IMR-90 (cell line): Measurements from ENCODE around the gene RPN1. TPM values are rescaled to one million over a fixed set of nuclear protein-coding genes. Genes with fewer than 3 reads are reported as not detected.

ENCODE experiments used
- ATAC-seq: fragments of 200-7000 bp; cut with Tn5 transposase; 2 replicates; pipeline ENCODE4 v1.9.1; 2020; ENCODE audit warnings: low read depth, mild to moderate bottlenecking, moderate library complexity
- BruUV-seq: library from RNA; stranded (reverse); fragments of 400-500 nt; replicated peaks from 2 replicates; lab custom pipeline; 2021; lab: Mats Ljungman, UMichigan
- CTCF ChIA-PET: fragments of 300-600 bp; formaldehyde crosslinking; extraction: SDS; loops from one replicate; lab custom pipeline; 2021; ENCODE audit warnings: antibody characterized with exemption; lab: Yijun Ruan, JAX
- POLR2A ChIA-PET: fragments of 300-600 bp; sonication (Branson Sonifier 250); formaldehyde crosslinking; loops from one replicate; lab custom pipeline; 2022; ENCODE audit warnings: antibody characterized with exemption; ENCODE audit not compliant: unreplicated experiment; lab: Charles Lee
- DNase-seq: peaks from one replicate; pipeline ENCODE4 v3.0.0; 2013
- H2AFZ ChIP-seq: replicated peaks from 2 replicates; pipeline ENCODE3; 2013; ENCODE audit warnings: low read length, mild to moderate bottlenecking; ENCODE audit not compliant: poor library complexity
- H2AK5ac ChIP-seq: 2 replicates; pipeline ENCODE4 v1.6.1; 2013; ENCODE audit warnings: low read depth, low read length, inconsistent platforms
- H2AK9ac ChIP-seq: replicated peaks from 2 replicates; pipeline ENCODE3; 2013; ENCODE audit warnings: mild to moderate bottlenecking, low read depth, low read length, moderate library complexity; ENCODE audit not compliant: poor library complexity
- H2BK120ac ChIP-seq: 2 replicates; pipeline ENCODE4 v1.6.1; 2013; ENCODE audit warnings: low read depth, low read length, inconsistent platforms
- H2BK15ac ChIP-seq: 3 replicates; pipeline ENCODE4 v1.6.1; 2013; ENCODE audit warnings: low read depth, low read length, inconsistent platforms
- H2BK20ac ChIP-seq: 2 replicates; pipeline ENCODE4 v1.6.1; 2013; ENCODE audit warnings: low read depth, mild to moderate bottlenecking, inconsistent platforms, low read length, moderate library complexity
- H2BK5ac ChIP-seq: 2 replicates; pipeline ENCODE4 v1.6.1; 2013; ENCODE audit warnings: mild to moderate bottlenecking, low read depth, low read length, inconsistent platforms; ENCODE audit not compliant: poor library complexity, severe bottlenecking
- H3K14ac ChIP-seq: replicated peaks from 2 replicates; pipeline ENCODE4 v1.6.1; 2013; ENCODE audit warnings: low read depth, low read length, inconsistent platforms
- H3K18ac ChIP-seq: 2 replicates; pipeline ENCODE4 v1.6.1; 2013; ENCODE audit warnings: low read depth, low read length, control low read depth
- H3K23ac ChIP-seq: 2 replicates; pipeline ENCODE4 v1.6.1; 2013; ENCODE audit warnings: low read depth, low read length, inconsistent platforms
- H3K27ac ChIP-seq: 2 replicates; pipeline ENCODE4 v1.5.1; 2013; ENCODE audit warnings: mild to moderate bottlenecking, control low read depth, low read length; ENCODE audit not compliant: insufficient read depth
- H3K27me3 ChIP-seq: 2 replicates; pipeline ENCODE4 v1.6.1; 2013; ENCODE audit warnings: low read length; ENCODE audit not compliant: control insufficient read depth, insufficient read depth
- H3K36me3 ChIP-seq: 2 replicates; pipeline ENCODE4 v1.6.1; 2013; ENCODE audit warnings: low read length, mixed read lengths; ENCODE audit not compliant: control insufficient read depth, insufficient read depth
- H3K4ac ChIP-seq: 2 replicates; pipeline ENCODE4 v1.6.1; 2013; ENCODE audit warnings: low read depth, low read length, inconsistent platforms
- H3K4me1 ChIP-seq: 2 replicates; pipeline ENCODE4 v1.6.1; 2013; ENCODE audit warnings: low read length, mixed read lengths; ENCODE audit not compliant: control insufficient read depth, insufficient read depth
- H3K4me2 ChIP-seq: 2 replicates; pipeline ENCODE4 v1.6.1; 2013; ENCODE audit warnings: low read depth, mild to moderate bottlenecking, control low read depth, low read length, moderate library complexity
- H3K4me3 ChIP-seq: 2 replicates; pipeline ENCODE4 v1.5.1; 2013; ENCODE audit warnings: low read depth, mild to moderate bottlenecking, control low read depth, low read length, moderate library complexity; ENCODE audit not compliant: insufficient read depth
- H3K56ac ChIP-seq: 2 replicates; pipeline ENCODE4 v1.6.1; 2013; ENCODE audit warnings: low read length, inconsistent platforms; ENCODE audit not compliant: insufficient read depth; ENCODE audit errors: extremely low read depth
- H3K79me1 ChIP-seq, 2 experiments: 2 replicates each; pipeline ENCODE4 v1.6.1; 2013; ENCODE audit warnings: low read length in 2 of 2, inconsistent platforms in 1 of 2, low read depth in 1 of 2
- H3K9ac ChIP-seq: 2 replicates; pipeline ENCODE4 v1.6.1; 2013; ENCODE audit warnings: low read depth, low read length, control low read depth
- H3K9me1 ChIP-seq: 2 replicates; pipeline ENCODE4 v1.6.1; 2013; ENCODE audit warnings: low read length, inconsistent platforms; ENCODE audit not compliant: insufficient read depth
- H3K9me3 ChIP-seq: 2 replicates; pipeline ENCODE4 v1.6.1; 2013; ENCODE audit warnings: low read length; ENCODE audit not compliant: control insufficient read depth, insufficient read depth
- H4K20me1 ChIP-seq: 2 replicates; pipeline ENCODE4 v1.6.1; 2013; ENCODE audit warnings: low read length, inconsistent platforms; ENCODE audit not compliant: insufficient read depth
- H4K5ac ChIP-seq: 2 replicates; pipeline ENCODE4 v1.6.1; 2013; ENCODE audit warnings: mild to moderate bottlenecking, low read depth, low read length, control low read depth
- H4K8ac ChIP-seq, 2 experiments: 2 replicates each; pipeline ENCODE4 v1.6.1; 2013; ENCODE audit warnings: low read depth in 2 of 2, low read length in 2 of 2, control low read depth in 1 of 2, inconsistent platforms in 1 of 2
- H4K91ac ChIP-seq: 2 replicates; pipeline ENCODE4 v1.6.1; 2013; ENCODE audit warnings: low read depth, low read length, inconsistent platforms; ENCODE audit not compliant: insufficient read depth
- MXI1 ChIP-seq: IDR thresholded peaks from 2 replicates; pipeline ENCODE4 v1.6.1; 2012; ENCODE audit warnings: low read depth, mild to moderate bottlenecking, low read length, moderate library complexity, borderline replicate concordance
- POLR2A ChIP-seq: IDR thresholded peaks from 2 replicates; pipeline ENCODE4 v1.6.1; 2012; ENCODE audit warnings: mild to moderate bottlenecking, low read depth, low read length
- RCOR1 ChIP-seq: IDR thresholded peaks from 2 replicates; pipeline ENCODE4 v1.6.1; 2012; ENCODE audit warnings: mild to moderate bottlenecking, low read length, improper control_type of control experiment; ENCODE audit not compliant: insufficient replicate concordance
- WGBS, 2 experiments: methylation state at CpG; one replicate each; pipeline versions ENCODE4 v1.1.5 to v1.1.7; 2013; ENCODE audit warnings: missing lambda C conversion rate in 2 of 2; ENCODE audit not compliant: insufficient read length in 1 of 2; ENCODE audit errors: extremely low coverage in 2 of 2; 5-methylcytosine and 5-hydroxymethylcytosine counted together
- dilution Hi-C: fragments of 300-500 bp; cut with HindIII; formaldehyde crosslinking; loops from one replicate; pipeline ENCODE4 v1.14.3; 2018; ENCODE audit warnings: low sequenced_read_pairs; ENCODE audit not compliant: unreplicated experiment
- in situ Hi-C: fragments of 300-500 bp; cut with MboI; formaldehyde crosslinking; loops from 3 replicates; pipeline ENCODE4 v1.14.3; 2019; ENCODE audit warnings: low sequenced_read_pairs, inconsistent platforms, mixed read lengths
- intact Hi-C: fragments of 100-400 bp; cut with micrococcal nuclease; formaldehyde crosslinking; loops from 2 replicates; pipeline ENCODE4 v1.10.0; 2022
- polyA plus RNA-seq, 3 experiments: library from polyadenylated mRNA; depleted of rRNA; stranded (reverse); fragments of >200 nt; gene quantifications; 2 replicates each; pipeline ENCODE4 v1.2.3, GENCODE V29; 2012; ENCODE audit warnings: low replicate concordance in 1 of 3
- total RNA-seq: library from RNA; depleted of rRNA; stranded (reverse); fragments of >200 nt; gene quantifications from 2 replicates; pipeline ENCODE4 v1.2.3, GENCODE V29; 2012
- TF ChIP-seq, protein P1 (sequence below): conservative IDR thresholded peaks from 2 replicates; pipeline ENCODE4 v1.5.1; 2012; ENCODE audit warnings: mild to moderate bottlenecking, low read depth, low read length, improper control_type of control experiment

Gene RPN1
- total and polyA plus RNA-seq, 2 of the 4 experiments (the other 2 are of a cell fraction) = 252 to 736 TPM

DNA sequence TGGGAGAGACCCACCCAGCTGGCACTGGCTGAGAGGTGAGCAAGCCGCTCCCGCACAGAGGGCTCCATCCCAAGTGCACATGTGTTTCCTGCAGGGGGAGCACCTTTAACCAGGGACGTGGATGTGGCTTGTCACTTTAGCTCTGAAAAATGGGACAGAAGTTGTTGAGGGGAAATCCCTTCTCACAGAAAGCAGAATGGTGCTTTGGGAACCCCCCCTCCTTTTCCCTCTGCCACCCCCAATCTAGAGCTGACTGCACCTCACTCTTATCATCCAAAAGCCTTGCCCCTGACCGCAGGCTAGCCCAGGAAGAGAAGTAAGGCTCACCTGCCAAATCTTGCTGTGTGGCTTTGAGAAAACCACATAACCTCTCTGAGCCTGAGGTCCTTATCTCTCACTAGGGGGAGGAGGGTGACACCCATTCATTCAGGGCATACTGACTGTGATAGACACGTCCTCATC is 77.9 kb downstream of the RPN1 start:
- CTCF ChIA-PET = interaction anchor here (0.6 to 1.2 kb wide), 5 partner anchors 11 to 395 kb away, joined by 3 to 6 read pairs (median 3); no protein-coding TSS in a partner anchor
- Histone ChIP-seq H4K20me1 (no peaks in the 10 kb centered on the region), H3K14ac (no peak overlapping the region), H3K9ac (no peak overlapping the region), H4K5ac (no peak overlapping the region), H3K9me1 (no peaks in the 10 kb centered on the region), H3K18ac (no peak overlapping the region), H2BK120ac (no peak overlapping the region), H3K4me2 (no peak overlapping the region), H3K36me3 (no peaks in the 10 kb centered on the region), H4K8ac (no peak overlapping the region), H3K9me3 (no peaks in the 10 kb centered on the region), H3K23ac (no peak overlapping the region), H3K4ac (no peak overlapping the region), H2BK20ac (no peak overlapping the region), H3K56ac (no peak overlapping the region), H3K79me1 (no peaks in the 10 kb centered on the region), H2BK5ac (no peak overlapping the region), H4K91ac (no peak overlapping the region), H3K4me1 (no peaks in the 10 kb centered on the region), H3K4me3 (no peak overlapping the region), H2AK9ac (no peak overlapping the region), H2AK5ac (no peak overlapping the region), H2AFZ (no peak overlapping the region), H3K27ac (no peak overlapping the region), H2BK15ac (no peak overlapping the region), H3K27me3 (peaks cover 37% of the 10 kb centered on the region)
- POLR2A ChIA-PET = no interaction called here
- no CpG with 5 or more reads among the region's 5 CpGs for WGBS, 2 experiments
- ATAC-seq = peak; percentile 17; the same call in 1 of the 2 replicates
- TF ChIP-seq, protein P1, sequence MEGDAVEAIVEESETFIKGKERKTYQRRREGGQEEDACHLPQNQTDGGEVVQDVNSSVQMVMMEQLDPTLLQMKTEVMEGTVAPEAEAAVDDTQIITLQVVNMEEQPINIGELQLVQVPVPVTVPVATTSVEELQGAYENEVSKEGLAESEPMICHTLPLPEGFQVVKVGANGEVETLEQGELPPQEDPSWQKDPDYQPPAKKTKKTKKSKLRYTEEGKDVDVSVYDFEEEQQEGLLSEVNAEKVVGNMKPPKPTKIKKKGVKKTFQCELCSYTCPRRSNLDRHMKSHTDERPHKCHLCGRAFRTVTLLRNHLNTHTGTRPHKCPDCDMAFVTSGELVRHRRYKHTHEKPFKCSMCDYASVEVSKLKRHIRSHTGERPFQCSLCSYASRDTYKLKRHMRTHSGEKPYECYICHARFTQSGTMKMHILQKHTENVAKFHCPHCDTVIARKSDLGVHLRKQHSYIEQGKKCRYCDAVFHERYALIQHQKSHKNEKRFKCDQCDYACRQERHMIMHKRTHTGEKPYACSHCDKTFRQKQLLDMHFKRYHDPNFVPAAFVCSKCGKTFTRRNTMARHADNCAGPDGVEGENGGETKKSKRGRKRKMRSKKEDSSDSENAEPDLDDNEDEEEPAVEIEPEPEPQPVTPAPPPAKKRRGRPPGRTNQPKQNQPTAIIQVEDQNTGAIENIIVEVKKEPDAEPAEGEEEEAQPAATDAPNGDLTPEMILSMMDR = 0 out of 2 replicates have a peak, but pooled peaks have one; percentile 9
- TF ChIP-seq POLR2A (no peak), MXI1 (no peak), RCOR1 (no peak)
- intact Hi-C loops = no loop called here
- no peak for DNase-seq
- in situ Hi-C loops = no loop called here
- BruUV-seq = no TSS peak
- dilution Hi-C loops = no loop called here
